ENCODE results near the gene TMEM18.

The TMEM18 gene

DNA sequence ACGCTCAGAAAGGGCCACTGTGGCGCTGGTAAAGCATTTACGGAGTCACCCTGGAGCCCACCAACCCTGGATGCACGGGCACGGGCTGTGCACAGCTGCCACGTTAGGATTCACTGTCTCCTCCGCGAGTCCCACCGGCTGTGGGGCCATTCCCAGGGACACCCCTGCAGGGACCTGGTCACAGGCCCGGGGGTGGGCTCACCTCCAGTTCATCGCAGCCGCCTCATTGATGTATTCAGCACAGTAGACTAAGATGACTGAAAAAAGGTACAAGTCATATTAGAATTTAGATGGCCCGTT lies 4.7 kb downstream of the TMEM18 start:
- DNase-seq (ENCODE audit: low spot score), result no peak

DNA sequence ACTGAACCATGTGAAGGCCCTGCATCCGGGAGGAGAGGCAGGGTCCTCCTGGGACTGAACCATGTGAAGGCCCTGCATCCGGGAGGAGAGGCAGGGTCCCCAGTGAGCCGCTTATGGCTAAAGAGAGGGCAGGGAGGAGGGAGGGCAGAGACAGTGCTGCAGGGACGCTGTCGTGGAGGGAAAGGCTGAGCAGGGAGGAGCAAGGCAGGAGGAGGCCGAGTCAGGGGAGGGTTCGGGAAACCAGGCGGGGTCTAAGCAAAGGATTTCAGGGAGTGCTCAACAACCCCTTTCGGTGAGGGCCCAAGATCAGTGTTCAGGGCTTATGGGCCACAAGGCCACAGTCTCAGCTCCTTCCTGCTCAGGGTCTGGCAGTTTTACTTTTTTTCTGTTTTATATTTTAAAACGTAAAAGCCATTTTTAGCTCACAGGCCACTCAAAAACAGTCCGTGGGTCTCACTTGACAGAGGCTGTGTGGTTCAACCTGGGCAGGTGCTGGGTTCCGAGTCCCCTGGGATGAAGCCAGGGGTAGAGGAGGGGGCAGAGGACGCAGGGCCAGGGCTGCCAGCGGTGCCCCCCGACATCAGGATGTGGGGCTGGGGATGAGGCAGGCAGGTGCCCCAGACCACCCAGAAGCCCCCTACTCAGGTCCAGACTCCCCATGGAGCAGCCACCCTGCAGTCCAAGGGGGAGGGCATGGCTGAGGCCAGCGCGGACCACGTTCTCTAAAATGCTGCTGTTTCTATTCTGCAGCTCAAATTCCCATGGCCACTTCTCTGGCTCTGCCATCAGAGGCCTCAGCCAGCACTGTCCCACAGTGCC lies 5.2 kb downstream of the TMEM18 start:
- DNase-seq (ENCODE audit: low spot score), result no peak

DNA sequence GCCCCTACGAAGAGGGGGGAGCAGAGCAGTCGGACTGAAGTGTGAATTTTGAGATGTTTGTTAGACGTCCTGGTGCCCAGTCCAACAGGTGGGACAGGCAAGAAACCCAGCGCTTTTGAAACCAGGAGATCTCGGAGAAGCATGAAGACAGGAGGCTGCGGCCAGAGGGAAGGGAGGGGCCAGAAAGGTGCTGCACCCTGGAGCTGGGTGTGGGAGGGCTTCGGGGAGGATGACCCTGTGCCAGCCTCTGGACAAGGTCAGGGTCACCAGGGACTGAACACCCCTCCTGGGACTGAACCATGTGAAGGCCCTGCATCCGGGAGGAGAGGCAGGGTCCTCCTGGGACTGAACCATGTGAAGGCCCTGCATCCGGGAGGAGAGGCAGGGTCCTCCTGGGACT lies 6.1 kb downstream of the TMEM18 start:
- no peak for DNase-seq (ENCODE audit: low spot score)

DNA sequence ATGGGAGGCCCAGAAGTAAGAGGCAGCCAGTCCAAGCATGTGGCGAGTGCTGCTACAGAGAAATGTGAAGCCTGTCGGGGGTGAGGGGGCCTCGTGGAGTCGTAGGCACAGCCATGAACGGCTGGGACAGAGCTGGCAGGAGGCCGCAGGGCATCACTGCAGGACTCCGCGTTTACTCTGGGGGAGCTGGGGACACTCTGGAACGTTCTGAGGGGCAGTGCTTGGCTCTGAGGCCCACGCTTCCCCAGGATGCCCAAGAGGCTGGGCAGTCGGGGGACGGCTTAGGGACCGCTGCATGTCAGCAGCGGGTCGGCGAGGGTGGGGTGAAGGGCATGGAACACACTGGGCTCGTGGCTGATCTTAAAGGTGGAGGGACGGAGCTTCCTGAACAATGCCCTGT lies 6.6 kb downstream of the TMEM18 start:
- DNase-seq (ENCODE audit: low spot score), result no peak

DNA sequence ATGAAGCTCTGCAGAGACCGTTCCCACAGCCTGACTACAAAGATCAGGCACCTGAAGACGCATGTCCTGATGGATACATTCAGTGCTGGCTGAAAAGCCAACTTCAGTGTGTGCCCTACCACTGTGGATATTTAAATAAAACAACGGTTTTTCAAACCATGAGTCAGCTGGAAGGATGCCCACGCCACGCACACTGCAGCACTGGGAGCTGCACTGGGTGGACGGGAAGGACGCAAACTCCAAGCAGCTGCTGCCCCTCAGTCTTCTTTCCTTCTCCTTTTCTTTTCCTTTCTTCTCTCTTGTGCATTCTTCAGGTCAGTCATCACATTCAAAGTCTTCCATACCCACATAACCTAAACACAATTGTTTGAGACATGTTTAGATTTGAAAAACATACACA lies 7.9 kb downstream of the TMEM18 start:
- no peak for DNase-seq (ENCODE audit: low spot score)

DNA sequence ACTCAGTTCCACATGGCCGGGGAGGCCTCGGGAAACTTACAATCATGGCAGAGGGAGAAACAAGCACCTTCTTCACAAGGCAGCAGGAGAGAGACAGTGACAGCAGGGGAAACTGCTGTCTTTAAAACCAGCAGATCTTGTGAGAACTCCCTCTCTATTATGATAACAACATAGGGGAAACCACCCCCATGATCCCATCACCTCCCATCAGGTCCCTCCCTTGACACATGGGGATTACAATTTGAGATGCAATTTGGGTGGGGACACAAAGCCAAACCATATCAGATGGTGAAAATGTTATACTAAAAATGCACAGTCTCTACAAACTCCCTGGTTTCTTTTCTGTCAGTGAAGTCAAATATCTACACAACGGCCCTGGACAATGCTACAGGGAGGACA lies 9.2 kb downstream of the TMEM18 start:
- no peak for DNase-seq (ENCODE audit: low spot score)

DNA sequence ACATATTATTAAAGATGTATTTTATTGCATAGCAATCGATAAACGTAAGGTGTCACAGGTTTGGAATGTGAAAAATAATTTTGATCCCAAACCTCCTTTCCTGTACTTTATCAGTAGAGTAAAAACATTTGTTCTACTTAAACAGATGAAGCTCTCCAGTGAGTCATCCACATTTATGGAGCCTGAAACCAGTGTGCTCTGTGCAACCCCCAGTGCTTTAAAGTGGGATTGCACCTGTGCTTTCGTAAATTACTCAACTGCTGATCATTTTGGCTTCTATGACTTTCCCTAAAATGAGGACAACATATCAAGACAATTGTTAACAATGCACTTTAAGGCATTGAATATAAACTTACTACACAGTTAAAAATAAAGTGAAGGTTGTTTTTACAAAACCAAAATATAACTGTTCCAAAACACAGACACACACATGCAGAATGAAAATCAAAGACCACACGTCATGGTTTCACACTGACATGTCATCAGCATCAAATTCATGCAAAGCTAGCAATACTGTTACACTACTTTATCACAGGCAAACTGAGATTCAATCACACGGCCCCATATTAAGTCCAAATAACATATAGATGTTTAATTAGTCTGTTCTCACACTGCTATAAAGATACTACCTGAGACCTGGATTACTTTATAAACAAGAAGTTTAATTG lies 9.7 kb downstream of the TMEM18 start:
- DNase-seq (ENCODE audit: low spot score), result no peak

DNA sequence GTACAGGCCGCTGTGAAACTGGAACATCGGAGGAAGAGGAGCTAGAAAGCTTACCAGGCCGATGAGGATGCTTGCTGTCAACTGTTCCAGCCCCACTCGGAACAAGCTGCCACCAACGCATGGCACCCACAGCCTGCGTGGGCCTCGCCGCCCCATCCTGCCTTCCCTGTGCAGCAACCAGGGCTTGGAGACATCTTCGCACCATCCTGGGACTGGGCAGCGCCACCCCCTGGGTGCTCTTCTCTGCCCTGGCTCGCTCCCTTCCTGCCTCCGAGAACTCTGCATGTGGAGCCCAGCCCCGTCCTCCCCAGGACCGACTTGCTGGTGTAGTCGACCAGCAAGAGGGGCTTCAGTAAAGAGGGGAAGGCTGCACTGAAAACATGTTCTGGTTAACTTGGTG lies 10.8 kb downstream of the TMEM18 start:
- DNase-seq (ENCODE audit: low spot score), result no peak

DNA sequence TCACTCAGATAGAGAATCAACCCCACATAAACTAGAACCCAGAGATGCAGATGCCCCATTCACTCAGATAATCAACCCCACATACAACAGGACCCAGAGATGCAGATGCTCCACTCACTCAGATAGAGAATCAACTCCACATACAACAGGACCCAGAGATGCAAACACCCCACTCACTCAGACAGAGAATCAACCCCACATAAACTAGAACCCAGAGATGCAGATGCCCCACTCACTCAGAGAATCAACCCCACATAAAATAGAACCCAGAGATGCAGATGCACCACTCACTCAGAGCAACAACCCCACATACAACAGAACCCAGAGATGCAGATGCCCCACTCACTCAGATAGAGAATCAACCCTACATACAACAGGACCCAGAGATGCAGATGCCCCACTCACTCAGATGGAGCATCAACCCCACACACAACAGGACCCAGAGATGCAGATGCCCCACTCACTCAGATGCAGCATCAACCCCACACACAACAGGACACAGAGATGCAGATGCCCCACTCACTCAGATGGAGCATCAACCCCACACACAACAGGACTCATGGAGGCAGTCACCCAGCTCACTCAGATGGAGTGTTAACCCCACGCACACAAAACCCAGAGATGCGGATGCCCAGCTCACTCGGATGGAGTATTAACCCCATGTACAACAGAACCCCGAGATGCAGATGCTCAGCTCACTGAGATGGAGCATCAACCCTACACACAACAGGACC lies 11.7 kb downstream of the TMEM18 start:
- DNase-seq (ENCODE audit: low spot score), result no peak

DNA sequence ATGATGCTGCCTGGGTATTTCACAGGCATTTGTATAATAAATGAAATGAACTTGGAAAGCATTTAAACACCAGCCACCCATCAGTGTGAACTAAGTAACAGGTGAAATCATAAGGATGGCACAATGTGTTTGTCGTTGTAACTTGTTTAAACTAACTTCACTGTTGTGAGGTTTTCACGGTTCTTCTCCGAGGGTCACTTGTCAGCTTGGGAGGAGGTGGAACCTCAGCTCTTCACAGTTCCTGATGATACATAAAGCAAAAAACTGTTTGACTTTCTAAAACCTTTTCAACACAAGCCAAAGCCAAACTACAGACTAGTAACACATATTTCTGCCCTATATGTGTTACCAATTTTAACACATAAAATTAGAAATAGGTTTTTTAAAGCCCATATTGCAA lies 13.1 kb downstream of the TMEM18 start:
- no peak for DNase-seq (ENCODE audit: low spot score)

DNA sequence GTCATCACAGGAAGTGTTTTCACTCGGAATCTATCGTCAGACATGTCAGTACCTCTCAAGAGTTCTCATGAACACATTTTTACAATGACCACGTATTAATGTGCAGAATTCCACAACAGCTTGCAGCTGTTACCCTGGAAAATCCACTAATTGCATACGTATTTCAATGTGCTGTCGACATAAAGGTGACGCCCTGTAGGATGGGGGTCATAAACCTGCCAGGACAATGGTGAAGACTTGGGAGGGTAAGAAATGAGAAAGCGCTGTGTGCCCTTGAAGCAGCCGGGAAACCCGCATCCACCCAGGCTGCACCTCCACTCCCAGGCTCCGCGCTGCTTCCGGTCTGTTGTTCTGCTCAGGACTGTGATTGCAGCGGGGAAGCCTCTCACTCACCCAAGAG lies 14.0 kb downstream of the TMEM18 start:
- no peak for DNase-seq (ENCODE audit: low spot score)

DNA sequence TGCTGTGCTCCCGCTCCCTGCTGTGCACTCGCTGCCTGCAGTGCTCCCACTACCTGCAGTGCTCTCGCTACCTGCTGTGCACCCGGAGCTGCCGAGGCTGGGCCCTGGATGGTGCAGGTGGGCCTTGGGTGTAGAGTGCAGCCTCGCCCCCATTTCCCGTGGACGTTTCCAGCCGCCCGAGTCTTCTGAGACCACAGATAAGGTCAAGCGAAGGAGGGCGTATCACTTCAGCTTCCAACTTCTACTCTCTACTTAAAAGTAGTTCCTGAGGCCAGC lies 15.9 kb downstream of the TMEM18 start:
- no peak for DNase-seq (ENCODE audit: low spot score)

DNA sequence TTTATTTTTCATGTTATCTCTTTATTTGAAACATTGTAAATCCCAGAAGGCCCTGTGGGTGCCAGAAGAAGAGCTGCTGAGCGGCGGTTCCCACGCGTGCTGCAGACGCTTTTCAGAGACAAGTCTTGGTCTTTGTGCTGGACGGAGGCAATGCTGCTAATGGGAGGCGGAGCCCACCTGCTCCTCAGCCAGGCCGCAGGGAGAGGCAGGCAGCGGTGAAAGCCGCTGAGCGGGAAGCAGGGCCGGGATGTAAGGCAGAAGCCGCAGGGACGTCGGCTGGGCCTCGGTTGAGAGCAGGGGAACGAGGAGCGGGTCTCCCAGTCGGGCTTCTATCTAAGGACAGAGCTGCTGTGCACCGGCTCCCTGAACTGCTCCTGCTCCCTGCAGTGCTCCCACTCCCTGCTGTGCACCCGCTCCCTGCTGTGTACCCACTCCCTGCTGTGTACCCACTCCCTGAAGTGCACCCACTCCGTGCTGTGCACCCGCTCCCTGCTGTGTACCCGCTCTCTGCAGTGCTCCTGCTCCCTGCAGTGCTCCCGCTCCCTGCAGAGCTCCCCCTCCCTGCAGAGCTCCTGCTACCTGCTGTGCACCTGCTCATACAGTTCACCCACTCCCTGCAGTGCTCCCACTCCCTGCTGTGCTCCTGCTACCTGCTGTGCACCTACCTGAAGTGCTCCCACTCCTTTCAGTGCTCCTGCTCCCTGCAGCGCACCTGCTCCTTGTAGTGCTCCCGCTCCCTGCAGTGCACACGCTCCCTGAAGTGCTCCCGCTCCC lies 16.4 kb downstream of the TMEM18 start:
- DNase-seq (ENCODE audit: low spot score), result no peak

DNA sequence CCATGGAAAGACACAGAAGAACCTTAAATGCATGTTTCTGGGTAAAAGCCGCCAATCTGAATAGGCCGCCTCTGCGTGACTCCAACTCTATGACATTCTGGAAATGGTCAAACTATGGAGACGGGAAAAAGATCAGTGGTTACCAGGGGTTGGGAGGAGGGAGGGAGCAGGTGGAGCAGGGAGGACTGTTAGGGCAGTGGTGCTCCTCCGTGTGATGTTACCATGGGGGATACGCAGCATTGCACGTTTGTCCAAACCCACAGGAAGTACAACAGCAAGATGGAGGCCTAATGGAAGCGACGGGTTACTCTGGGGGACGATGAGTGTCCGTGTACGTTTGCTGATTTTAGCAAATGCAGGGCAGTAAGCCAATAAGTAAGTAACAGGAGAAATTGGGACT lies 17.2 kb downstream of the TMEM18 start:
- no peak for DNase-seq (ENCODE audit: low spot score)

DNA sequence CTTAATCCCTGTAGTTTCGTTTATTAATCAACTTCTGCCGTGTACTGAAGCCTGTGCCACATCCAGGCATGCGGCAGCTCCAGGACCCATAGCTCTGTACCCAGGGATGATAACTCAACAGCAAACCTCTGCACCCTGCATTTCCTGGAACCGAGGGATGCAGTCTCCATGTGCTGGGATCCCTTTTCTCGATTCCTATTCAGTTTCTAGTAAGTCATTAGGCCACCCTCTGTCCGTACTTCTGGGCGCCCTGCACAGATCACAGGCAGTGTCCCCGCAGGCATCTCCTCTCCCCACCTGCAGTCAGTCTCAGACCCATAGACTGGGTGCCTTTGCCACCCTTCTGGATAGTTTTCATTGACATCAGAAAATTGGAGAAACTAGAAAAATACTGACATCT lies 18.8 kb downstream of the TMEM18 start:
- no peak for DNase-seq (ENCODE audit: low spot score)

DNA sequence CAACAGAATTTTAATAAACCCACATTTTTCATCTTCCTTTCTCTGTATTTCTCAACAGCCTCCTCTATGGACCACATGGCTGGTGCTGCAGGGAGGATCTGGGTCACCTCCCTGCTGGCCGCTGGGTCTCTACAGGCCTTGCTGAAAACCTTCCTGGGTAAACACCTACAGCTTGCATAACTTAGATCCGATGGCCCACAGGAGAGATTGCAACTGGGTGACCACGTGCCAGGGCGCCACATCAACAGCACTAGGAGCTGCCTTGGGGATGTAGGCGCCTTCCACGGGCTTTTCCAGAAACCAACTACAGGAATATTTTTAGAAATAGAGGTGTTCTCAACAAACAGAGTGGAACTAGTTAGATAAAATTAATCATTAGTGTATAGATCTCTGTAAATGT lies 19.4 kb downstream of the TMEM18 start:
- DNase-seq (ENCODE audit: low spot score), result no peak

DNA sequence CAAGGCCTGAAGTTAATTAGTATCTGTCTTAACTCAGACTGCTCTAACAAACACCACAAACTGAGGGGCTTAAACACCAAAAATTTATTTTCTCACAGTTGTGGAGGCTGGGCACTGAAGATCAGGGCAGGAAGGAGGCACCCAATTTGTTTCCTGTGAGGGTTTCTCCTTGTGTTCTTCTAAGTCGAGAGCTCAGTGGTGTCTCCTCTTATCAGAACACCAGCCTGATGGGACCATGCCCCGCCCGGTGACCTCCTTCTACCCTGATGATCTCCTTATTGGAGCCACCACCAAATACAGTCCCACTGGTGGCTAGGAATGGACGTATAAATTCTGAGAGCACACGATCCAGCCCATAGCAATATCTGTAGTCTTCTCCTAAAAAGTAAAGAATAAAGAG lies 20.5 kb downstream of the TMEM18 start:
- DNase-seq (ENCODE audit: low spot score), result no peak

DNA sequence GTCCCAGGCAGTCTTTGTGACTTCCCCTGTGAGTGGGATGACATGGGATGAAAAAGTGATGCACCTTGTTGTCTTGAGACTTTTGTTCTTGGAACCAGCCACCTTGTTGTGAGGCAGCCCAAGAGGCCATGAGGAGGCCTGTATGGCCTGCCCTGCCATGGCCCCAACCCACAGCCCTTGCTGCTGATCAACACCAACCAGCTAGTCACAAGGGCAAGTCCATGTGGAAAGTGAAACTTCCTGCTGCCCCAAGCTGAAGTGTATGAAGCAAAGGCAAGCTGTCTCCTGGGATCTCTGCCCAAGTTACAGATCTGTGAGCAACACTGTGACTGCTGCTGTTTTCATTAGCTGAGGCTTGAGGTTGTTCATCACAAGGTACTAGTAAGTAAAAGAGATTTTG lies 21.6 kb downstream of the TMEM18 start:
- no peak for DNase-seq (ENCODE audit: low spot score)

DNA sequence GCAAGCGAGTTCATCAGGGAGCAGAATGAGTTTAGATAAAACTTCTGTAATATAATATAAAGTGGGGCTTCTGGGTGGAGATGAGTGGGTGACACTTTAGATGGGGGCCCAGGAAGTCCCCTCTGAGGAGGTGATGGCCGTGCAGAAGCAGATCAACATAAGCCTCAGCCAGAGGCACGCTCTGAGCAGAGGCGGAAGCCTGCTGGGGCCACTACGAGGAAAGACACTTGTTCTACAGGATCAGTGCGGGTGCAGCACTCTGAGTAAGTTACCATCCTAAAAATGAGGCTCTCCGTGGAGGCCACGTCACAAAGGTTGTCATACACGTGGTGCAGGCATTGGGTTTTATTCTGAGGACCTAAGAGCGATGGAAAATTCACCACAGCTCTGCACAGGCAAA lies 22.3 kb downstream of the TMEM18 start:
- no peak for DNase-seq (ENCODE audit: low spot score)

DNA sequence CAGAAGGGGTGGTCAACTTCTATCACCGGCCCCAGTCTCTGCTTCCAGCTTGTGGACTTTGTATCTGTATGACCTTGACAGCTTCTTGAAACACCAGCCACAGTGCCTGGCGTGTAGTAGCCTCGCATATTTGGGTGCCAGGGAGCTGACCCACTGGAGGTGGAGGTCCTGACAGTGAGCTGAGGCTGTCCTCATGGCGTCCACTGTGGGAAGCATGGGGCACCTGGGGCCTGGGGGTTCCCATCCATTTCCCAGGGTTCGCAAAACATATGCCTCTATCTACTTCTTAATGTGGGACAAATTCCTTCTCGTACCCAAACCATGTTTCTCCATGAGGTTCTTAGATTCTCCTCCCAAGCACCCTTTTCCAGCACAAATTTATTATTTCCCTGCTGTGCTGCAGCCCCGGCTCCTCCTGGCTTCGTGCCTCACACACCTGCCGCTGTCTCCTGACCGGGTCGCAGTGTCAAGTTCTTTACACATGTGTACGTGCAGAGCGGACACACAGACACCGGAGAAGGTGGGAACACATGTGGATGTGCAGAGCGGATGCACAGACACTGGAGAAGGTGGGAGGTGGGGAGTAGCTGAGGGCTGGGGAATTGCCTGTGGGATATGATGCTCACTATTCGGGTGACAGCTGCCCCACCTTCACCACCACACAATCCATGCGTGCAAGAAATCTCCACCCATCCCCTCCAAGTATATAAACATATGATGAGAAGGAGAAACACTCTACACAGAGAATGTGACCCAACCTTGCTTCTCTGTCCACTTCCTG lies 23.4 kb downstream of the TMEM18 start:
- no peak for DNase-seq (ENCODE audit: low spot score)

DNA sequence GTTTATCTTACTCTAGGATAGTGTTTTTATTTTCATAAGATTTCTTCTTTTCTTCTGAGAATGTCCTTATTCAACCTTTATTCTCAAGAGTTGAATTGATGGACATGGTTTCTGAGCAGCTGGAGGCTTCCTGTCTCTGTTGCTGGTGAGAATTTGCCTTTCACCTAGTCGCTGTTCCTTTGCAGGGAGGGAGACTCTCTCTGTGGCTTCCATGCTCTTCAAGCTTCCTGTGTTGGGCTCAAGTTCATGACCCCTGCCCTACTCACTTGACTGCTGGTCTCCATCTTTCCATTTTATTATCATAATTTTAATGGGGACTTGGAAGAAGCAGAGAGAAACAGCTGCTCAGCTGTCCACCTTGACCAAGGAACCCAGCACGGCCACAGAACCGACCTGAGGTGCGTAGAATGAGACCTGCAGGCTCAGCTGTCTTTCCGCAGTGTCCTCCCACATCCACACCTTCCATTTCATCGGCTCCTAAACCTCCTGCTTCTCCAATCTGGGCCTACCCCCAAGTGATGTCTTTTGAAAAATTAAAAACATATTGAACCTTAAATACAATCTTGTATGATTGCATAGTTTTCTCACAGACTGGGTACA lies 24.2 kb downstream of the TMEM18 start:
- DNase-seq (ENCODE audit: low spot score), result no peak

DNA sequence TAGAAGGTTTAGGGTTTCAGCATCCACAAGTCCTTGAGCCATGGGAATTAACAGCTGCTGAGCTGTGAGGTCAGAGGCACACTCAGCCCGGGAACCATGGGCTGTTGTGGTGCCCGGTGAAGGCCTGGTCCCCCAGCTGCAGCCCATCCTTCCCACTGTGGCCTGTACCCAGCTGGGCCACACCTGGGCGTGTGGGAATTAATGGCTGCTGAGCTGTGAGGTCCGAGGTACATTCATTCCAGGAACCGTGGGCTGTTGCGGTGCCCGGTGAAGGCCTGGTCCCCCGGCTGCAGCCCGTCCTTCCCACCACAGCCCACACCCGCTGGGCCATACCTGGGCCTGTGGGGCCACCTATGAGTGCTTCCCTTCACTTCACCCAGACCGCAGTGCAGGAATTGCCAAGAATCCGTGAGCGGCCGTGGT lies 25.2 kb downstream of the TMEM18 start:
- no peak for DNase-seq (ENCODE audit: low spot score)

Data from germinal center (tissue), 1 donor.